AG09309 (cell line): ENCODE results near the gene DTX3.

Source experiments
- DNase-seq: peaks from one replicate; pipeline ENCODE4 v3.0.0-alpha.2; 2010; ENCODE audit warnings: low read depth
- H3K4me3 ChIP-seq: 2 replicates; pipeline ENCODE4 v1.5.1; 2011; ENCODE audit warnings: mild to moderate bottlenecking, low read depth, low read length, moderate library complexity; ENCODE audit not compliant: control insufficient read depth
- TF ChIP-seq, protein P1 (sequence below): IDR thresholded peaks from 2 replicates; pipeline ENCODE4 v1.5.1; 2011; ENCODE audit warnings: mild to moderate bottlenecking, low read depth, low read length, inconsistent platforms; ENCODE audit not compliant: insufficient read depth, control insufficient read depth; ENCODE audit errors: missing control alignments

DTX3 gene

DNA sequence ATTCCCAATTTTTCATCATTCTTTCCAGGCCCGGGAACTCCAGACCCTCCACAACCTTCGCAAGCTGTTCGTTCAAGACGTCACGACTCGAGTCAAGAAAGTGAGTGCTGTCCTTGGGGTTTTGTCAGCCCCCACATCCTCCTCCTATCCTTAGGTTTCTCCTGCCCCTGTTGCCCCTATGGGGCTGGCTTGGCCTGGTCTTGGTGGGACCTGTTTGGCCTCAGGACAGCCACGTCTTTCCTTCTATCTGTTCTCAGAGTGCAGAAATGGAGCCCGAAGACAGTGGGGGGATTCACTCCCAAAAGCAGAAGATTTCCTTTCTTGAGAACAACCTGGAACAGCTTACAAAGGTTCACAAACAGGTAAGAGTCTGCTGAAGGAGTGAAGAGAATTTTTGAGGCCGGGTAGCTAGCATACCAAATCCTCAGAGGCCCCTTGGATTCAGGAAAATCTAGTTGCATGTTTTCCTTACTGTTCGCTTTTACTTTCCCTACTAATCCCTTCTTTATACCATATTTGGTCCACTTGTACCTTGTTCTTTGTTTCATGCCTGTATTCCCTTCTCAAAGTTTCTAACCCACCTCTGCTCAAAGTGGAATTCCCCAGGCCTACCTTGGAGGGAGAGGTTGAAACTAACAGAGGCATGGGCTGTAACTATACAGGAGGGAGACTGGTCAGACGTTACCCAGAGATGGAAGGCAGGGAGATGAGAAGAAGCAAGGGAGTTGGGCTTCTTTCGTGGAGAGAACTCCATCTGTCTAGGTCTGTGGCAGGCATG lies 26.5 kb upstream of the DTX3 start:
- no peak overlapping the region for H3K4me3 ChIP-seq
- DNase-seq, result no peak
- TF ChIP-seq, protein P1, sequence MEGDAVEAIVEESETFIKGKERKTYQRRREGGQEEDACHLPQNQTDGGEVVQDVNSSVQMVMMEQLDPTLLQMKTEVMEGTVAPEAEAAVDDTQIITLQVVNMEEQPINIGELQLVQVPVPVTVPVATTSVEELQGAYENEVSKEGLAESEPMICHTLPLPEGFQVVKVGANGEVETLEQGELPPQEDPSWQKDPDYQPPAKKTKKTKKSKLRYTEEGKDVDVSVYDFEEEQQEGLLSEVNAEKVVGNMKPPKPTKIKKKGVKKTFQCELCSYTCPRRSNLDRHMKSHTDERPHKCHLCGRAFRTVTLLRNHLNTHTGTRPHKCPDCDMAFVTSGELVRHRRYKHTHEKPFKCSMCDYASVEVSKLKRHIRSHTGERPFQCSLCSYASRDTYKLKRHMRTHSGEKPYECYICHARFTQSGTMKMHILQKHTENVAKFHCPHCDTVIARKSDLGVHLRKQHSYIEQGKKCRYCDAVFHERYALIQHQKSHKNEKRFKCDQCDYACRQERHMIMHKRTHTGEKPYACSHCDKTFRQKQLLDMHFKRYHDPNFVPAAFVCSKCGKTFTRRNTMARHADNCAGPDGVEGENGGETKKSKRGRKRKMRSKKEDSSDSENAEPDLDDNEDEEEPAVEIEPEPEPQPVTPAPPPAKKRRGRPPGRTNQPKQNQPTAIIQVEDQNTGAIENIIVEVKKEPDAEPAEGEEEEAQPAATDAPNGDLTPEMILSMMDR, result no peak

DNA sequence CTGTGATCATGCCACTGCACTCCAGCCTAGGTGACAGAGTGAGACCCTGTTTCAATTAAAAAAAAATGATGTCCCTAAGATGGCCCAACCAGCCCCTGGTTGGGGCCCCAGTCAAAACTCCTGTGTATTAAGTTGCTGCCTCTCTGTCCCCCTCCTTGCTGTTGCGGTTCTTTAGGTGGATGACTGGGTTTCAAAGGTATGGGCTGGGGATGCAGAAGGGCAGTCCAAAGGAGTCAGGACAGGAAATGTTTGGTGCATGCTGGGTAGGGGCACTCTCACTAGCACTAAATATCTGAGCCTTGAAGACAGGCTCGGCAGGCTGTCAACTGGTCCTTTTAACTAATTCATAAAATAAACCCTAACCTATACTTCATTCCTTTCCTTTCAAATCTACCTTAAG lies 25.6 kb upstream of the DTX3 start:
- TF ChIP-seq, protein P1, result no peak
- DNase-seq, result no peak
- H3K4me3 ChIP-seq, result no peak overlapping the region

DNA sequence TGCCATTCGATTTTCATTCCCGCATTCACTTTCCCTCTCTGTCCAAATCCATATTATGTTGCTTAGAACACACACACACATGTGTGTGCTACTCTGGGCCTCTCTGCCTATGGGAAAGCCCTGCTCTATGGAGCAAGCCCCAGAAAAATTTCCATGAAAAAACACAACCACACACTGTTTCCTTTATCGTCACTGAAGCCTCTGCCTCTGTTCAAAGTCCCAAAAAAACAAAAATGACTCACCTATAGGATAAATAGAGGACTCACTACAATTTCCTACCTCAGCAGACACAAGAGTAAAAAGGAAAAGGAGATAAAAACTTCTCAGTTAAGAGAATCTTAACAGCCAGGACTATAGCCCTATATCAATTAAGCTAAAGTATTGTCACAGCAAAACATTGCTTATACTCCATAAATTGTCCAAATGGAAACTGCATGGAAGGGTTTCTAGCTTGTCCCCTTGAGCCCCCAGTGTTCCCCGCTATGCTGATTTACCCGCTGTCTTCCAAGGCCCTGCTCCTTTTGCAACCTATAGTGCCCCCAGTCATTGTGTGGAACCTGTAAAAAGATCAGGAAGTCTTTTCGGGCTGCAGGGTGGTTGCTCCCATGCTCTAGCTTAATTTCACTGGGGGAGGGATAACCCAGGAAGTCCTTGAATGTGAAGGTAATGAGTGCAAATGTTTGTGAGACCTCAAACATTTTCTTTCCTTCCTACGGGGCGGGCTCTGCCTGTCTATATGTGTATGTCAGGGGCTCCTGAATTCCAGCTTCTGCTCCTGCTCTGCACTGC lies 24.8 kb upstream of the DTX3 start:
- DNase-seq, result no peak

DNA sequence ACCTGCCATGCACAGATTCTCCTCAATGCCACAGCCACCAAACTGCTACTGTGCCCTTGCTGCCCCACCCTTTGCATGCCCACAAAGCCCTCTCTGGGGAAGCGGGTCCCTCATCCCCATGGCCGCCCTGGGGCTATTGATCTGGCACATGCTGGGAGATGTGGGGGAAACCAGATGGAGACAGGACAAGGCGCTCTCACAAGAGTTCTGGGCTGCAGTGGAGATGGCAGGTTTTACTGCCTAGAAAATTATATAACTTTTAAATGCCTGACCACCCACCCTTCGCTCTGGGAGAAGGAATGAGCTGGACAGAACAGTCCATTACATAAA lies 24.2 kb upstream of the DTX3 start:
- no peak overlapping the region for H3K4me3 ChIP-seq
- DNase-seq, result no peak
- TF ChIP-seq, protein P1, result no peak

More for the DNA sequence above, 24.8 kb upstream of the DTX3 start:
- TF ChIP-seq, protein P1, result no peak
- H3K4me3 ChIP-seq, result no peak overlapping the region

DNA sequence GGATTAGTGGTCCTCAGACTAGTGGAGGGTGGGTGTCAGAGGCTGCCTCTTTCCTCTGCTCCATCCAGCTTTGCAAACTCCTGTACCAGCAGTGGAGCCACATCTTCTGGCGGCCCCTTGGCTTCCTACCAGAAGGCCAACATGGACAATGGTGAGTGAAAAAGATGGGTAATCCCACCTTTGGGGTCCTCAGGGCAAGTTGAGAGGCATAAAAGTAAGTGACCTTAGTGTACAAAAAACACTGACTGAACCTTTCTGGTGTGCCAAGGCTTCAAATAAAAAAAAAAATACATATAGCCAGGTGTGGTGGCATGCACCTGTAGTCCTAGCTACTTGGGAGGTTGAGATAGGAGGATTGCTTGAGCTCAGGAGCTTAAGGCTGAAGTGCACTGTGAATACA lies 22.8 kb upstream of the DTX3 start:
- no peak for DNase-seq
- TF ChIP-seq, protein P1, result no peak
- H3K4me3 ChIP-seq, result no peak overlapping the region

DNA sequence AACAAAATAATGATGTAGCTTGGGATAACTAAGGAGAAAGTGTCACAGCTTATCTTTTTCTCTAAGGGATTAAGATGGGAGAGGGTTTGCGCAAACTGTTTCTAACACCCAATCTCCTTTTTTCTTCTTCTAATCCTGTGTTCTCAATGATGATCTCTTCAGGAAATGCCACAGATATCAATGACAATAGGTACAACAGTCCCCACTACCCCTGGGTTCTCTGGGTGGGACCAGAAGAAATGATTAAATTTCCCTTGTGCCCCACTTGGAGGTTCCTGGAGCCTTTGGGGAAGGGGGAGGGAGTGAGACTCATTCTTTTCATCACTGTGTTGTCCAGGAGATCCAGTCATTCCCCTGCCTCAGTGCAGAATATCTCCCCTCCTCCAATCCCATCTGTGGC lies 22.2 kb upstream of the DTX3 start:
- no peak overlapping the region for H3K4me3 ChIP-seq
- DNase-seq, result no peak
- TF ChIP-seq, protein P1, result no peak
